ENCODE data around the gene MPO.

Gene MPO

GRCh38 chr17:58262149-58262548 lies 18.6 kb downstream of the MPO start:
- DNase-seq, result no peak

DNA sequence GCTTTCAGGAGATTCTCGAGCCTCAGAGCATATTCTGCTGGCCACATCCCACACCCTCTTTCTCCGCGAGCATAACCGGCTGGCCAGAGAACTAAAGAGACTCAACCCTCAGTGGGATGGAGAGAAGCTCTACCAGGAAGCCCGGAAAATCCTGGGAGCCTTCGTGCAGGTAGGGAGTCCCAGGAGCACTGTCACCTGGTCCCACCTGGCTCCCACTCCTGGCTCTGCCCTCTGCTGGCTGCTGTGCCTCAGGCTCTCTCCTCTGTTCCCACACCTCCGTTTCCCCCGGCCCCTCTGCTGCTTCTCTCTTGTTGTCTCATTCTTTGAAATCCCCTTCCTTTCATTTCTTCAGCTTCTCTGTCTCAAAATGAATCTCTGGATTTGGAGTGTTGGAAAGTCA lies 25.9 kb downstream of the MPO start:
- no peak for DNase-seq

DNA sequence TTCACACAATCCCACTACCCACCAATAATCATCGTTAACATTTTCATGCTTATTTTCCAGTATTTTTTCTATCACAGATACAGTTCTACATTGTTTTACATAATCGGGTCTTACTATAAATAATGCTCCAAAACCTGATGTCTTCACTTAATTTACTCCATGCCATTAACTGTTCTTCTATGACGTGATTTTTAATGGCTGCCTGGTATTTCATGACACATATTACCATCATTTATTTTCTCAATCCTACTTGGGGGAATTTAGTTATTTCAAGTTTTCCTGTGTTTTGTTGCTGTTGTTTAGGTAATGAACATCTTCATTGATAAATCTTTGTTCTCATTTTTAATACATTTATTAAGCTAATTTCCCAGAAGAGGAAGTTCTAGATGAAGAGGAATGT lies 27.7 kb downstream of the MPO start:
- DNase-seq, result no peak

DNA sequence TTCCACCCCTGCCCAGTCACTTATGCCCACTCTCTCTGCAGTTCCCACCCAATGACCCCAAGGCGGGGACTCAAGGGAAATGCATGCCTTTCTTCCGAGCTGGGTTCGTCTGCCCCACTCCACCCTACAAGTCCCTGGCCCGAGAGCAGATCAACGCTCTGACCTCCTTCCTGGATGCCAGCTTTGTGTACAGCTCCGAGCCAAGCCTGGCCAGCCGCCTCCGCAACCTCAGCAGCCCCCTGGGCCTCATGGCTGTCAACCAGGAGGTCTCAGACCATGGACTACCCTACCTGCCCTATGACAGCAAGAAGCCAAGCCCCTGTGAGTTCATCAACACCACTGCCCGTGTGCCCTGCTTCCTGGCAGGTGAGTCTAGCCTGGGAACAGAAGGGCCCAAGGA lies 28.6 kb downstream of the MPO start:
- DNase-seq, result no peak

- DNase-seq, result no peak
Observed at GRCh38 chr17:58250344-58251011, 30.3 kb downstream of the MPO start.

DNA sequence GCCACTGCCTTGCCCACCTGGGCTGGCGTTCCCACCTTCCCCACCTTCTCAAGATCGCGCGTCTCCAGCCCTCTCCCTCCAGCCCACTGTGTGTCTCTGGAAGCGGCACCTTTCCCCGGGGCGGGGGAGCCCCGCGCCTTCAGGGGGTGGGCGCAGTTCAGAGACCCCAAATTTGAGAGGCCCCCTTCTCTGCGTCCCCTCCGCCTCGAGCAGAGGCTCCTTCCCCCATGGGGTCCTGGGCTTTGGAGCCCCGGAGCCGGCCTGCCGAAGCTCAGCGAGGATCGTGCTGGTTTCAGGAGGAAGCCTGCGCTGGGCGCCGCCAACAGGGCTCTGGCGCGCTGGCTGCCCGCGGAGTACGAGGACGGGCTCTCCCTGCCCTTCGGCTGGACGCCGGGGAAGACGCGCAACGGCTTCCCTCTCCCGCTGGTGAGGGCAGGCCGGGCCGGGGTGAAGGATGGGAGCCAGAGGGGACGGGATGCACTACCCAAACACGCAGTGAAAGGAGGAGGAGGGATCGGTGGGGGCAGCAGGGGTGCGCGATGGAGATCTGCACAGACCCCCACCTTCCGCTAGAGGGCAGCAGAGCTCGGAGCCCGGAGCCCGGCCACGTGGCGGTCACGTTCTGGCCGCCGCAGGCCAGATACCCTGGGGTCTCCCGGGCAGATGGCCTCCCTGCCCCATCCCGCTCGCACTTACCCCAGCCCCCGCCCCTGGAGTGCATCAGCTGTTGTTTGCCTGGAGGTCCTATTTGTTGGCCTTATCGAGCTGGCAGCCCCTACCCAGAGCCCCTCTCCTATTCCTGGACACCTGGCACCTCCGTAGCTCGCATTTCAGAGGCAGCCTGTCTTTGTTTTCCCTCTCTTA lies 31.2 kb downstream of the MPO start:
- DNase-seq, result peak; percentile 56

- no peak for DNase-seq
Observed at GRCh38 chr17:58248955-58249269, 31.8 kb downstream of the MPO start.

- DNase-seq, result no peak
Observed at GRCh38 chr17:58247511-58248363, 33.0 kb downstream of the MPO start.

GRCh38 chr17:58246781-58247180 lies 34.0 kb downstream of the MPO start:
- no peak for DNase-seq

- DNase-seq, result no peak
Observed at GRCh38 chr17:58246104-58246740, 34.5 kb downstream of the MPO start.

GRCh38 chr17:58245428-58246103 lies 35.2 kb downstream of the MPO start:
- no peak for DNase-seq

- no peak for DNase-seq
Observed at GRCh38 chr17:58244963-58245362, 35.8 kb downstream of the MPO start.

DNA sequence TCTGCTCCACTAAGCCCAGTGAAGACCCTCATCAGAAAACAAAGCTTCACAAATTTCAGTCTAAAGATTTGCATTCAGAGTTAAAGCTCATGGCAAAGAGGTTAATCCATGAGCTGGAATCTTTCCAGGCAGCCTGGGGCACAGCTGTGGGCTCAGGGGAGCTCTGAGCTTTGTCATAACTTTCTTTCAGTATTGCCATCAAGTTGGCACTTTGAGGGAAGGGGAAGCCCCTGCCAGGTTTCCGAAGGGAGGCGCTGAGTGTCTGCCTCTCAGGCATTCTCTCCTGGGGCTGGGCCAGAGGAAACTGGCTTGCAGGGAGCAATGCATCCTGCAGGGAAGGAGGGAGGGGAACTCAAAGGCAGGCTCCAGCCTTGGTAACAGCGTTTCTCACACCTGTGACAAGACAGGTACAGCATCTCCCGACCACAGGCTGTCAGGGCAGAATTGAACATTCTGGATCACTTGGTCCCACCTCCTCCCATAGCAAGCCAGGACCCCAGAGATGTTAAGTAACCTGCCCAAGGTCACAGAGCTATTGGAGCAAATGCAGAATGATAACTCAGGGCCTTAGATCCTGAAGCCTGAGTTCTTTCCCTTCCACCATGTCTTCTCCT lies 38.5 kb downstream of the MPO start:
- DNase-seq, result no peak

DNA sequence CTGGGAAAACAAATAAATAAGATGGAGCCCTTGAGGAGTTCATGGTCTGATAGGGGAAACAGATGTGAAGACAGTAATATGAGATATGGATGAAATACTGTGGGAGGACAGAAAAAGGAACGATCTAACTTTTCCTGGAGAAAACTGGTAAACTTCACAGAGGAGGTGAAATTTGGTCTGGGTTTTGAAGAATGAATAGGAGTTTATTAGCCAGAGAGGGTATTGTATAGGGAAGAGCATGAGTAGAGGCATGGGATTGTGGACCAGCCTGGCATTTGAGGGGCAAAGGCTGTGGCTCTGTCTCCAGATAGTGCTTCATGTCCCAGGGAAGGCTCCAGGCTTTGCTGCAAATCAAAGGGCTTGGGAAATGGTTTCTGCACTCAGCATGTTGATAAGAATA lies 40.7 kb downstream of the MPO start:
- no peak for DNase-seq

DNA sequence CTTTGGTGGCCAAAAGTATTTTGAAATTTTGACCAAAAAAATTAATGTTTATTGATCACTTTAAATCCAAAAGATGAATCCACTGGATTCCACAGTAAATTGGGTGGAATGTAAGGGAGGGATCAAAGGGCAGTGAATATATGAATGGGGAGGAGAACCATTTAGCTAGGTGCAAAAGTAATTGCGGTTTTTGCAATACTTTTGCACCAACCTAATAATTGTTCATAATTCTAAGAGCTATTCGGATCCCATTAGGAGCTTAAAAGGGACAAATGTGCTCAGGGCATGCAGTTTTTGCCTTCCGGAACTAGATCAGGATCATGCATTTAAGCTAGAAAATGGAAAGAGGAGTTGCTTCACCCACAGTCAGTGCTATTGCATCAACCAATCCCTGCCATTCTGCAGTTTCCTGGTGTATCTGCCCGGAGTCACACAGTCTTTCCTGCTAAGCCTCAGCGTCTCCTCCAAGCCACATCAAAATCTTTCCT lies 42.5 kb downstream of the MPO start, which contains the start of gene LPO:
LPO (plus strand) TSS at position 438 of the 488 bp plus-strand sequence. CDS start 4,396 bp downstream, outside the sequence.
- no peak for DNase-seq

GRCh38 chr17:58236394-58236793 lies 44.3 kb downstream of the MPO start:
- no peak for DNase-seq

GRCh38 chr17:58235821-58236220 lies 44.9 kb downstream of the MPO start:
- no peak for DNase-seq

GRCh38 chr17:58234512-58234911 lies 46.2 kb downstream of the MPO start:
- DNase-seq, result no peak

DNA sequence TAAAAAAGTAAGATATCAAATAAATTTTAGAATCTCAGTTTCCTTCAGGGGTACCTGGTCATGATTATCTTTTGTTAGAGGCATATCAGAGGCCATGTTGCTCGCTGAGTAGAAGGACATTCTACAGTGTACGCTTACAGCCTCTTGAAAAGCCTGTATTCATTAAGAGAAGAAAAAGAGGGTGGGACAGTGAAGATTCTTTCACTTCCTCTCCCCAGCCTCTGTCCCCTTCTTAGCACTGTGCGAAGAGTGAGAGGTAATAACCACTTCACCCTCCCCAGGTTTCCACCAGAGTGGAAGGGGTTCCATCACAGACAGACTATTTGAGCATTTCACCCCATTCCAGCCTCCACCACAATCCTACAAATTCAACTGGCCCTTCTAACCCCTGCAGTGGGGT lies 47.2 kb downstream of the MPO start:
- DNase-seq, result no peak

- peak; percentile 17 for DNase-seq
Observed at GRCh38 chr17:58232707-58233156, 48.0 kb downstream of the MPO start.

GRCh38 chr17:58231641-58232040 lies 49.1 kb downstream of the MPO start:
- DNase-seq, result no peak

DNA sequence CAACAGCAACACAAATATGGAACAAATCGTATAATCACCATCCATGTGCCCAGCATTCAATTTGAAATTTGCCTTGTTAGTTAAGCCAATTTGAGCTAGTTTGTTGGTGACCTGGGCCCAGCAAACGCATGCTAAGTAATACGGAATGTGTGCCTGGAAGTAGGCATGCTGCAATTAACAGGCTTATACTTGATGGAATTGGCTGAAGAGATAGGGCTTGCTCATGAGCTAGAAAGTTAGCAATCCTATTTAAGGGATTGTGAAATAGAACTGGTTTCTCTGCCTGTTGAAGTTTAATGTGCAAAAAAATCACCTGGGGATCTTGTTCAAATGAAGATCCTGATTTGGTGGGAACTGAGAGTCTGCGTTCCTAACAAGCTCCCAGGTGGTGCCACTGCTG lies 50.9 kb downstream of the MPO start:
- no peak for DNase-seq

Data from CD4-positive, alpha-beta T cell treated with Interleukin-4 for 4 hours (primary cell).